Measurements from ENCODE around the gene EPHA1.
"Not testable (repeated sequence)": the region's sequence is repeated elsewhere in the genome, so short reads cannot be mapped to it uniquely, and the experiment has no call there.

Gene EPHA1

DNA sequence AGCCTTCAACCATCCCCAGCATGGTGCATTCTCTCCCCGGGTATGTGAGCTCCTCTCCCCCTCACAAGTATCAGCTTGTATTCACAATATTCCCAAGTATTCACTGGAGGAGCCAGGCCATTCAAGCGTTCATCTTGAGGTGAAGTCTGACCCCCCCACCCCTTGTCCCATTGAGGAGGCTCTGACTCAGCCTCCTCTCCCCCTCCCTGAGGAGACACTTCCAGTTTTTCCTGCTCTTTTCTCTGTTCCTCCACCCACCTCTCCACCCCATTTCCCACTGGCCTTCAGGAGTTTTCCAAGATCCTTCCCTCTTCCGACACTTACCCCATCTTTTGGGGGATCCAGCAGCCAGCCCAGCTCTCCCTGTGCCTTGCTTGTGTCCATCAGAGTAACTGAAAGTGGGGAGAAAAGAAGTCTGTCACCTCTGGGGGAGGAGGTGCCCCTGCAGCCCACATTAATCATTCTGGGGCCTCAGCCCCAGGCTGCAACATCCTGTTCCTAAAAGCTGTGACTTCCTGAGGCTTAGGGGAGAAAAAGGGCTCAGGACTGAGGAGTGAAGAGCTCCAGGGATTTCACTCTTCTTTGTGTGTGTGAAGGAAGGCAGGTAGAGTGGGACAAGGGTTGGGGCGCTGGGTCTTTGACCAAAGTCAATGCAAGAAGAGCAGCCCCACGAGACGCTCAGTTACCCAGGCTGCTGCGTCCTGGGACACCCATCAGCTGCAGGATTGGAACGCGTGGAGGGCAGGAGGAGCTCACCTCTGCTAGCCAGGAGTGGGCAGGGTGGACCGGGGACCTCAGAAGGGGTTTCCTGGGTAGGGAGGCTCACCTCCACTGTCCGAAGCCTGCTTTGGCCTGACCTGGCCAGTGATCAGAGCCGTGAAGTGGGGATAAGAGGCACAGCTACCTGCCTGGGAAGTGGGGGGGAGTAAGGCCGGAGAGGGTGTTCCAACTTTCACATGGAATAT lies 1.1 kb downstream of the EPHA1 start:
- Histone ChIP-seq H2AFZ (ENCODE audit: low read depth, low read length) (no peak overlapping the region), H3K9me3 (ENCODE audit: low read length) (no peaks in the 10 kb centered on the region), H3K27me3 (ENCODE audit: insufficient read depth, low read length) (no peaks in the 10 kb centered on the region), H3K4me3 (ENCODE audit: low read length) (no peak overlapping the region), H3K4me1 (ENCODE audit: insufficient read depth, low read length) (peaks cover 16% of the 10 kb centered on the region), H3K36me3 (ENCODE audit: insufficient read depth, low read length) (no peaks in the 10 kb centered on the region)

DNA sequence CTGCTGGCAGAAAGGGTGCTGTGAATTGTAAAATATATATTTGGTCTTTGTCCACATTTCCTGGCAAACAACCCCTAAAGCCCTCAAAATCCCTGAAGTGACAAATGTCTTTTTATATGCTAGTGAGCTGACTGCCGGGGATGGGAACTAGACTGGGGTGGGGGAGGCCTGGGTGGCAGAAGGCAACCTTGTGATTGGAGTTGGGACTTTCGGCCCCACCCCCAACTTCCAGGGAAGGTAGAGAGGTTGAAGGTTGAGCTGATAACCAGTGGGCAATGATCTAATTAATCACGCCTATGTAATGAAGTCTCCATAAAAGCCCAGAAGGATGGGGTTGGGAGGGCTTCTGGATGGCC lies 2.7 kb downstream of the EPHA1 start:
- no peak overlapping the region for H2AFZ ChIP-seq (ENCODE audit: low read depth, low read length)
- no peak overlapping the region for H3K4me3 ChIP-seq (ENCODE audit: low read length)
- peaks cover 16% of the 10 kb centered on the region for H3K4me1 ChIP-seq (ENCODE audit: insufficient read depth, low read length)
- H3K27me3 ChIP-seq (ENCODE audit: insufficient read depth, low read length), result no peaks in the 10 kb centered on the region
- no peaks in the 10 kb centered on the region for H3K9me3 ChIP-seq (ENCODE audit: low read length)
- H3K36me3 ChIP-seq (ENCODE audit: insufficient read depth, low read length), result no peaks in the 10 kb centered on the region

GRCh38 chr7:143405173-143406001 lies 3.3 kb downstream of the EPHA1 start:
- no peak overlapping the region for H2AFZ ChIP-seq (ENCODE audit: low read depth, low read length)
- peaks cover 12% of the 10 kb centered on the region for H3K4me1 ChIP-seq (ENCODE audit: insufficient read depth, low read length)
- H3K36me3 ChIP-seq (ENCODE audit: insufficient read depth, low read length), result no peaks in the 10 kb centered on the region
- no peaks in the 10 kb centered on the region for H3K9me3 ChIP-seq (ENCODE audit: low read length)
- no peaks in the 10 kb centered on the region for H3K27me3 ChIP-seq (ENCODE audit: insufficient read depth, low read length)
- no peak overlapping the region for H3K4me3 ChIP-seq (ENCODE audit: low read length)

- not testable (repeated sequence) for H2AFZ ChIP-seq (ENCODE audit: low read depth, low read length); H3K4me3 ChIP-seq (ENCODE audit: low read length); H3K27me3 ChIP-seq (ENCODE audit: insufficient read depth, low read length); H3K36me3 ChIP-seq (ENCODE audit: insufficient read depth, low read length); H3K9me3 ChIP-seq (ENCODE audit: low read length); H3K4me1 ChIP-seq (ENCODE audit: insufficient read depth, low read length)
Observed at GRCh38 chr7:143402233-143402632, 6.4 kb downstream of the EPHA1 start.

GRCh38 chr7:143401265-143401664 lies 7.4 kb downstream of the EPHA1 start:
- Histone ChIP-seq H3K4me3 (ENCODE audit: low read length) (no peak overlapping the region), H3K9me3 (ENCODE audit: low read length) (no peaks in the 10 kb centered on the region), H2AFZ (ENCODE audit: low read depth, low read length) (no peak overlapping the region), H3K4me1 (ENCODE audit: insufficient read depth, low read length) (peaks cover 9% of the 10 kb centered on the region), H3K36me3 (ENCODE audit: insufficient read depth, low read length) (no peaks in the 10 kb centered on the region), H3K27me3 (ENCODE audit: insufficient read depth, low read length) (no peaks in the 10 kb centered on the region)

- Histone ChIP-seq H3K27me3 (ENCODE audit: insufficient read depth, low read length) (no peaks in the 10 kb centered on the region), H2AFZ (ENCODE audit: low read depth, low read length) (no peak overlapping the region), H3K9me3 (ENCODE audit: low read length) (no peaks in the 10 kb centered on the region), H3K4me1 (ENCODE audit: insufficient read depth, low read length) (no peaks in the 10 kb centered on the region), H3K4me3 (ENCODE audit: low read length) (no peak overlapping the region), H3K36me3 (ENCODE audit: insufficient read depth, low read length) (no peaks in the 10 kb centered on the region)
Observed at GRCh38 chr7:143399642-143400041, 9.0 kb downstream of the EPHA1 start.

- no peaks in the 10 kb centered on the region for H3K27me3 ChIP-seq (ENCODE audit: insufficient read depth, low read length)
- no peaks in the 10 kb centered on the region for H3K36me3 ChIP-seq (ENCODE audit: insufficient read depth, low read length)
- no peaks in the 10 kb centered on the region for H3K9me3 ChIP-seq (ENCODE audit: low read length)
- no peaks in the 10 kb centered on the region for H3K4me1 ChIP-seq (ENCODE audit: insufficient read depth, low read length)
- no peak overlapping the region for H3K4me3 ChIP-seq (ENCODE audit: low read length)
- H2AFZ ChIP-seq (ENCODE audit: low read depth, low read length), result no peak overlapping the region
Observed at GRCh38 chr7:143399151-143399550, 9.5 kb downstream of the EPHA1 start.

DNA sequence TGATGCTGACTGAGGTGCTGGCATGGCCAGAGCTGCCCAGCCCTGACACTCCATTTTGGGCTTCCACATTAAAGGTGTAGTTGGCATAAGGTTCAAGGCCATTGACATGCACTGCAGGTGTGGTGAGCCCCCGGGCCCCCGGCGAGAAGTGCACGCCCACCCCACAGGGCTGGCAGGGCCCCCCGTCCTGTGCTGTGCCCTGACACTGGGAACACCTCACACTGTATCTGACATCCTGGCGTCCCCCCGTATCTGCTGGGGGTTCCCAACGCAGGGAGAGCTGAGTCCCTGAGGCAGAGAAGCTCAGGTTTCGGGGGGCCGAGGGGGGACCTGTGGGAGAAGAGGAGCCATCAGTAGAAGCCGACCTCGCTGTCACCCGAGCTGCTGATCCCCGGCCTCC lies 10.0 kb downstream of the EPHA1 start:
- H3K4me3 ChIP-seq (ENCODE audit: low read length), result no peak overlapping the region
- no peaks in the 10 kb centered on the region for H3K36me3 ChIP-seq (ENCODE audit: insufficient read depth, low read length)
- H2AFZ ChIP-seq (ENCODE audit: low read depth, low read length), result no peak overlapping the region
- H3K9me3 ChIP-seq (ENCODE audit: low read length), result no peaks in the 10 kb centered on the region
- no peaks in the 10 kb centered on the region for H3K4me1 ChIP-seq (ENCODE audit: insufficient read depth, low read length)
- H3K27me3 ChIP-seq (ENCODE audit: insufficient read depth, low read length), result no peaks in the 10 kb centered on the region

GRCh38 chr7:143397710-143398530 lies 10.7 kb downstream of the EPHA1 start:
- H3K9me3 ChIP-seq (ENCODE audit: low read length), result no peaks in the 10 kb centered on the region
- no peaks in the 10 kb centered on the region for H3K27me3 ChIP-seq (ENCODE audit: insufficient read depth, low read length)
- H3K4me3 ChIP-seq (ENCODE audit: low read length), result no peak overlapping the region
- H2AFZ ChIP-seq (ENCODE audit: low read depth, low read length), result no peak overlapping the region
- no peaks in the 10 kb centered on the region for H3K4me1 ChIP-seq (ENCODE audit: insufficient read depth, low read length)
- H3K36me3 ChIP-seq (ENCODE audit: insufficient read depth, low read length), result no peaks in the 10 kb centered on the region

- Histone ChIP-seq H3K4me3 (ENCODE audit: low read length) (no peak overlapping the region), H3K36me3 (ENCODE audit: insufficient read depth, low read length) (no peaks in the 10 kb centered on the region), H3K4me1 (ENCODE audit: insufficient read depth, low read length) (no peaks in the 10 kb centered on the region), H3K9me3 (ENCODE audit: low read length) (no peaks in the 10 kb centered on the region), H3K27me3 (ENCODE audit: insufficient read depth, low read length) (no peaks in the 10 kb centered on the region), H2AFZ (ENCODE audit: low read depth, low read length) (no peak overlapping the region)
Observed at GRCh38 chr7:143396625-143397556, 11.8 kb downstream of the EPHA1 start.

DNA sequence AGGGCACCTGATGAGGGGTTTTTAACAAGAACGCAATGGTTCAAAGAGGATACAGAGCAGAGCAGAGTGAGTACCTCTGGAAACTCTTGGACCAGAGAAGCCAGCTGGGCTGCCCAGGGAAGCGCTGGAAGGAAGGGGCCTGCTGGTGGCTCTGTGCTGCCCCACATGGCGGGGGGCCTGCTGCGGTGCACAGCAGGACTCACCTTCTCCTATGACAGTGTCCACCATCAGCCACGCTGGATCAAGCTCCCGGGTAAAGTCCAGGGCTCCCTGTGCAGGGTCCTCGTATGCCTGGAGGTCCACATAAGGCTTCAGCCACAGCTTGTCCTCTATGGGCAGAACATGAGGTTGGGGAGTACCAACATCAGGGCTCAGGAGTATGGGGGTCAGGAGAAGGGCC lies 12.5 kb downstream of the EPHA1 start:
- H3K9me3 ChIP-seq (ENCODE audit: low read length), result no peaks in the 10 kb centered on the region
- H3K27me3 ChIP-seq (ENCODE audit: insufficient read depth, low read length), result no peaks in the 10 kb centered on the region
- H3K36me3 ChIP-seq (ENCODE audit: insufficient read depth, low read length), result peaks cover 2% of the 10 kb centered on the region
- H3K4me3 ChIP-seq (ENCODE audit: low read length), result no peak overlapping the region
- no peaks in the 10 kb centered on the region for H3K4me1 ChIP-seq (ENCODE audit: insufficient read depth, low read length)
- H2AFZ ChIP-seq (ENCODE audit: low read depth, low read length), result no peak overlapping the region

Data from neuron (in vitro differentiated cells).